ENCODE measurements around the gene IFNA1.
"Not testable (repeated sequence)": the region's sequence is repeated elsewhere in the genome, so short reads cannot be mapped to it uniquely, and the experiment has no call there.

IFNA1 gene

DNA sequence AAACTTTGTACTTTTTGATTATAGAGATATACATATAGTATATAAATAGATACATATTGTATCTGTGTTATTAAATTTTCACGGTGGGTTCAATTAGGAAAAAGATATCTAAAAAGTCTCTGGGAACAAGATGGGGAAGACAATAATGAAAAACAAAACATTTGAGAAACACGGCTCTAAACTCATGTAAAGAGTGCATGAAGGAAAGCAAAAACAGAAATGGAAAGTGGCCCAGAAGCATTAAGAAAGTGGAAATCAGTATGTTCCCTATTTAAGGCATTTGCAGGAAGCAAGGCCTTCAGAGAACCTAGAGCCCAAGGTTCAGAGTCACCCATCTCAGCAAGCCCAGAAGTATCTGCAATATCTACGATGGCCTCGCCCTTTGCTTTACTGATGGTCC lies at the start of gene IFNA1:
Gene IFNA1 (plus strand): TSS at position 301 of the 400 bp plus-strand sequence. CDS start 69 bp downstream, at position 370.
- DNase-seq (ENCODE audit: low read depth in 2 of 2): no peak

DNA sequence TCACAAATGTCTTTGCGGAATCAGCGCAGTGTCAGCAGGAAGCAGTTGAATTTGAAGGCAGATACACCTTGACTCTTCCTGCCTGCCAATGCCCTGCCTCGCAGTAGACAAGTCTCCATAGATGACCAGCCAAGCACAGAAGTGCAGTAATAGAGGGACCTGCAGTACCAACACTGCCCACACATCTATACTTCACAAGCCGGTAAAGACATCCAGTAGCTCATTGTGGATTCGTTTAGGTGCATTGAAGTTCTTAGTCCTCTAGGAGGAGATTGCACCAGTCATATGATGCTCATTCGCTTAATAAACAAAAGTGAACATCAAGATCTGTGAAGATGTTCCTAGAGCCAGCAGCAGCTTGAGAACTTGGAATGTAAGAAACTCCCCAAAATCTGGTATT lies 48.0 kb upstream of the IFNA1 start:
- no peak for DNase-seq (ENCODE audit: low read depth in 2 of 2)

DNA sequence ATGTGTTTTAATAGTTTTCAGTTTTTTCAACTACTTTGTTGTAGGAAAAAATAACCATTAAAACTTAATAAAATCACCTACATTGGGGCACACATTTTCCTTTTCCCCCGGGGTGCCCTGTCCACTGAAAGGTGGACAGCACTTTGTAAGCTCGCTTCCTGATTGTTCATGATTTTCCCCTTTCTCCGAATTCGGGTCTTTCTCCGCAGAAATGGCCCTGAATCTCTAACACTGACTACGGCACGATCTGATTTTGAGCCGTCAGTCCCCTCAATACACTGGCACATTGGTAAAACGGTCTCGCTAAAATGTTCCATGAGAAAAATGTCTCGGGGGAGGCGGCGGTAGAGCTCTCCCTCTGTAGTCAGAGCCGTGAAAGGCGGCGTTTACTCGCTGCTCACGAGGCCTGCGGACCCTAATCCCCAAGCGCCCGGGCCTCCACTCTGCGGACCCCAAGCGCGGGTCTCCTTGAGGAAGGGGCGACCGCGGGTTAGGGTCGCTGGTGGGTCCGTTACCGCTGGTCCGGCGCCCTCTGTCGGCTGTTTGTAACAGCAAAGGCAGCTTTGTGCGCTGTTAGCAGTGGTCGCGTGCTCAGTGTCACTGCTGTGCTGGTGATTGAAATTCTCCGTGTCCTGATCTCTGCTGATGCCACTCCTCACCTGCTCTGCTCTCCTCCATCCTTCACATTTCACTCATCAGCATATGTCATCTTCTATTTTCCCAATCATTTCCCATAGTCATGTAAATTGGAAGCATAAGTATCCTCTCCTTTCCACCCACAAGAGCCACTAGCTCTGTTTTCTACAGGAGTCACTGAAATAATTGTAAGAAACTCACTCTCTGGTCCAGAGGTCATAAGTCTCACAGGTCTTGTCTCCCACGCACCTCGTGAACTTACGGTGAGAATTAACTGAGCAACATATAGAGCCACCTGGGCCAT lies 44.2 kb upstream of the IFNA1 start:
- peak; percentile 52 to 54 for DNase-seq (ENCODE audit: low read depth in 2 of 2)

GRCh38 chr9:21398955-21399489 lies 41.2 kb upstream of the IFNA1 start:
- no peak for DNase-seq (ENCODE audit: low read depth in 2 of 2)

- no peak for DNase-seq (ENCODE audit: low read depth in 2 of 2)
Observed at GRCh38 chr9:21399956-21400355, 40.3 kb upstream of the IFNA1 start.

- peak in 1 of 2 donors; percentile 4 for DNase-seq (ENCODE audit: low read depth in 2 of 2)
Observed at GRCh38 chr9:21402386-21403251, 37.6 kb upstream of the IFNA1 start.

DNA sequence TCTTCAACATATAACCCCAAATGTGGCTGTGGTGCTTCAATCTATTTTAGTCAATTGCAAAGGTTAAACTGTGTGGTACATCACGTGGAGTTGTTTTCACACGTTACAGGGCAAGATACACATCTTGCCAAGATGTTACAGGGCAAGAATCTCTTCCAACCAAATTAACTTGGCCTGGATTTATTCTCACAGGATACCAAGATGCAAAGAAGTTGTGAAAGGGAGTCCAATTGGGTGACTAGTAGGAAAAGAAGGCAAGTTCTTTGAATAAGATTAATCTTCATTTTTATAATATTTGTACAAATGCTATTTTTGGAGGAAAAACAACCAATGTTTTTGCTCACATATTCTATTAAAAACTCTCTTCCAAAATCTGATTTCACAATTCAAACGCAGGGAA lies 36.1 kb upstream of the IFNA1 start:
- DNase-seq (ENCODE audit: low read depth in 2 of 2): no peak

- DNase-seq (ENCODE audit: low read depth in 2 of 2): no peak
Observed at GRCh38 chr9:21408817-21409216, 31.4 kb upstream of the IFNA1 start, which contains the start of gene IFNA8. Gene IFNA8, plus strand, starts transcription at chr9:21409117. Its CDS starts 60 bp downstream, at chr9:21409177.

DNA sequence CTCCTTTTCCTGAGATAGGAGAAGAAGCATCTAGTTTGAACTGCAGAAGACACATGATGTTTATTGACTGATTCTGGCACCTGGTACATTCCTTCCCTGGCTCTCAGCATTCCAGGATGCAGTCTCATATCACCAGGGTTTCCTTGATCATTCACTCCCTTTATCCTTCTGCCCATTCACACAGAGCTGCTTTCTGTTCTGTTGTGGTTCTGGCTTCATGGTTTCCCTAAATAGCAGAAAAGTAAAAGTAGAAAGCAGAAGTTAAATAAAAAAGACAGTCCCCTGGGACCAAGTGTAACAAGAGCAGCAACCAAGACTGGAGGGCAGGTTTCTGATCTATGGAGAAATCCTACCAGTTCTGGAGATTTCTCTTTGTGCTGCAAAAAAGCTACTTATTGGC lies 28.1 kb upstream of the IFNA1 start:
- DNase-seq (ENCODE audit: low read depth in 2 of 2): no peak

- no peak for DNase-seq (ENCODE audit: low read depth in 2 of 2)
Observed at GRCh38 chr9:21413151-21413550, 27.1 kb upstream of the IFNA1 start.

GRCh38 chr9:21413624-21414023 lies 26.6 kb upstream of the IFNA1 start:
- no peak for DNase-seq (ENCODE audit: low read depth in 2 of 2)

- no peak for DNase-seq (ENCODE audit: low read depth in 2 of 2)
Observed at GRCh38 chr9:21414220-21414940, 25.9 kb upstream of the IFNA1 start.

- DNase-seq (ENCODE audit: low read depth in 2 of 2): no peak
Observed at GRCh38 chr9:21415493-21416267, 24.6 kb upstream of the IFNA1 start.

DNA sequence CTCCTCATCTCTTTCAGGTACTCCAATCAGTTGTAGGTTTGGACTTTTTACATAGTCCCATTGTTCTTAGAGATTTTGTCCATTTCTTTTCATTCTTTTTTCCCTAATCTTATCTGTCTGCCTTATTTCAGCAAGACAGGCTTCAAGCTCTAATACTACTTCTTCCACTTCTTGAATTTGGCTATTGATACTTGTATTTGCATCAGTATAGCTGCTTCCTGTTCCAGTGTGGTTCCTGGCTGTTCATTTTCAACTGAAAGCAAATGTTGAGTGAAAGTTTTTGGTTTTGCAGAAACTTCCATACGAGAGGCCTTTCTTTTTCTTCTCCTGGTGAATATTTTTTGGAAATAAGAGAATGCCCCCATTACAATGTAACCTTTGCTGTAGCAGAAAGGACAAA lies 12.0 kb upstream of the IFNA1 start:
- no peak for DNase-seq (ENCODE audit: low read depth in 2 of 2)

GRCh38 chr9:21429191-21429590 lies 11.0 kb upstream of the IFNA1 start:
- no peak for DNase-seq (ENCODE audit: low read depth in 2 of 2)

DNA sequence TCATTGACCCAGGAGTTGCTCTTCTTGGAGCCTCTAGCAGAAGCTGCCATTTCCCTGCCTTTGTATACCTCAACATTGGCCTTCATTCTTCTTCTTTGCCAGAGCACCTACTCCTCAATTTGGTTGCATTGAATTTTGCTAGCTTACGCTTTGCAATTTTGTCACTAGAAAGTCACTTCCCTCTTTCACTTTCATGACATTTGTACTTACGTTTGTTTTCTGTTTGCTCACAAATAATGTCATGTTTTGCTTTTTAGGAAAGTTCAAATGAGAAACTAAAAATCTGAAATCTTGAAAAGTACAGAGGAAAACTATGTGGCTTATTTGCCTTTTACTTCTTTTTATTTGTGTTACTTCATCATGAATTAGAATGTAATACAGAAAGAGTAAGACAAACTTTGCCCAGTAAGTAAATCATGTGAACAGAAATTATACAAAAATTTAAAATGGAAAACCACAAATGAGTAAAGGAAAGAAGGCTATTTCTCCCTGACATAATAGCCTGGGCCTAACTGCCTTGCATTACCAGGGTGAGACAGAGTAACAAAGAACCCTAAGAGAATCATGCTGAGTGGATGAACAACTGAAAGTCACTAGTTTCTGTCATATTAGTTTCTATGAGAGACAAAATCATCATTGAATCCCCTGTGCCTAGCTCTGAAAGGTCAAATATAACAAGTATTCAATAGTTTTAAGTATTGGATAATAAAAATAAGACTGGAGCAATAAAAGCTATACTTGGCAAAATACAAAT lies 7.4 kb upstream of the IFNA1 start:
- DNase-seq (ENCODE audit: low read depth in 2 of 2): no peak

- DNase-seq (ENCODE audit: low read depth in 2 of 2): peak in 1 of 2 donors; percentile 36
Observed at GRCh38 chr9:21434202-21435014, 5.8 kb upstream of the IFNA1 start.

DNA sequence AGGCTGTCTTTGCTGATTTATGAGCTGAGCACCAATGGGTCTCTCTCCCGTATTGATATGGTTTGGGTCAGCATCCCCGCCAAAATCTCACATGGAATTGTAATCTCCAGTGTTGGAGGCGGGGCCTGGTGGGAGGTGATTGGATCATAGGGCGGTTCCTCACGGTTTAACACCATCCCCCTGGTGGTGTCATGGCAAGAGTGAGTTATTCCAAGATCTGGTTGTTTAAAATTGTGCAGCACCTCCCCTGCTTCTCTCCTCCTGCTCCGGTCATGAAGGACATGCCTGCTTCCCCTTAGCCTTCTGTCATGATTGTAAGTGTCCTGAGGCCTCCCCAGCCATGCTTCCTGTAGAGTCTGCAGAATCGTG lies 5.2 kb upstream of the IFNA1 start:
- not testable (repeated sequence) for DNase-seq (ENCODE audit: low read depth in 2 of 2)

All from stimulated activated CD4-positive, alpha-beta T cell treated with anti-CD3 and anti-CD28 coated beads, Interleukin-1b, Interleukin-23, amount 100 ng/mL, for 4 hours (primary cell).